Measurements from ENCODE around the gene CDK16.

GRCh38 chrX:47200385-47201150 is 17.9 kb upstream of the CDK16 start:
- TF ChIP-seq POLR2A (IDR thresholded peaks at IDR 0.05) (no peak), CTCF (IDR thresholded peaks at IDR 0.05) (no peak)
